ENCODE data around the gene PHF20. TPM values are rescaled to one million over a fixed set of nuclear protein-coding genes. Genes with fewer than 3 reads are reported as not detected.
"Not testable (repeated sequence)": the region's sequence is repeated elsewhere in the genome, so short reads cannot be mapped to it uniquely, and the experiment has no call there.

The PHF20 gene
- polyA plus RNA-seq, 3 donors: 30.3 to 44.4 (median 38.5) TPM

DNA sequence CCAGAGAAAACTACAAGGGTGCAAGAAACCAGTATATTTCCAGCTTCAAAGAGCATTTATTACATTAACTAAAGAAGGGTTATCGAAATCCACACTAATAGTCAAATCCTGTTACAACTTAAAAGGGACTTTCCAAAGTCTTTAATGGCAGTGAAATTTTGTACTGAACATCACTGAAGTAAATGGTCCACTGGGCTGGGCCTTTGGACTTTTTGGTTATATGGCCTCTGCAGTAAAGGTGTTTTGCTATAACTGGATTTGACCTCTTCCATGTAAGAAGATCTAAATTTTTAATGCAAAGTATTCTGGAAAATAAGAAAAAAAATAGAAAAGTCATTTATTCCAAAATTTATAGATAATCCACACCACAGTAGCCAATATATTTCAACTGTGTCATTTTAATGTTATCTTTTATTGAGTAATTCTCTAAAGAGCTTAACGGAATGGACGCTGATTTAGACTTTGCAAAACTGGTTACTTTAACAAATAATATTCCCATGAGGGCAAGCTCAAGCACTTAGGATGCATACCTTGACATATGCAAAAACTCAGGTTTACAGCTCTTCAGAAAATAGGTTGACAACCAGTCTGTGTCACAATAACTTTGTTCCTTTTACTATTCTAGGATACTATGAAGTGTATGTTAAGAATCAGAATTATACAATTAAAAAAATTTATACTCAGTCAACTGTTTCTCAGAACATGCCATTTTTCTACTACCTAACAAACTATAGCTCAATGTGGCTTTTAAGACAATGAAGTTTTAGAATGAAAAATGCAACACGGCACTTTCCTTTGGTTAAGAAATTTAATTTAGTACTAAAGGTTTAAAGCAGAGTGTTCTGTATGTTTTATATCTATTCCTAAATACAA is 36.8 kb upstream of the PHF20 start:
- DNase-seq (ENCODE audit: extremely low read depth in 1 of 11, low read depth in 9 of 11, low spot score in 4 of 11): no peak

DNA sequence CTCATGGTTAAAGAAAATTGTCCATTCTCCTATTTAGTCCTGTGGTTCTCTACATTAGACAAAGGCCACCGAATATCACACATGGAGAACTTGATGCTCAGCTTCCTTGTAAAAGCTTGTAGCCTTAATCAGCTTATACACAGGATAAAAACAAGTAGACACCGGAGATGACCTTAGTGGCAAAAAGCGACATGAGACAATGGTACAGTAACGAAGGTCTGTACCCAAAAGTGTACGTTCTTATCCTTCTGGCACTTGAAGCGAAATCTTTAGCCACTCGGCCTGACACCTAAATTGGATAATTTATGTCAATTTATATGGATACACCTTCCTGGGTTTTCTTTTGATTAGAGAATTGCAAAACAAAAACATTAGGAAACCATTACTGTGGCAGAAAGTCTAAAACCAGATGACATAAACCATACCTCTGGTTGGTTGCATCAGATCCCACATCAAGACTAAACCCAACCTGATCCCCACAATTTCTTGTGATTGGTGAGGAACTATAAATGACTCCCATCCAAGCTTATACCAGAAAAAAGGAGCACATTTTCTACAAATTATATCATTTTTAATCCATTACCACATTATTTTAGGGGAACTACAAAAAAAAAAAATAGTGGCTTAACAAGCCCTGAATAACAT is 35.9 kb upstream of the PHF20 start:
- DNase-seq (ENCODE audit: extremely low read depth in 1 of 11, low read depth in 9 of 11, low spot score in 4 of 11): no peak

DNA sequence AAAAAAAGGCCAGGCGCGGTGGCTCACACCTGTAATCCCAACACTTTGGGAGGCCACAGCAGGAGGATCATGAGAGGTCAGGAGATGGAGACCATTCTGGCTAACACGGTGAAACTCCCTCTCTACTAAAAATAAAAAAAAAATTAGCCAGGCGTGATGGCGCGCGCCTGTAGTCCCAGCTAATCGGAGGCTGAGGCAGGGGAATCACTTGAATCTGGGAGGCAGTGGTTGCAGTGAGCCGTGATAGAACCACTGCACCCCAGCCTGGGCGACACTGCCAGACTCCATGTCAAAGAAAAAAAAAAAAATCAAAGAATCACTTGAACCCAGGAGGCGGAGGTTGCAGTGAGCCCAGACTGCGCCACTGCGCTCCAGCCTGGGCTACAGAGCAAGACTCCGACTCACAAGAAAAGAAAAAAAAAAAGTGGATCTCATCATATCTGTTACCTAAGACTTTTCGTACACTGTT is 33.9 kb upstream of the PHF20 start:
- DNase-seq (ENCODE audit: extremely low read depth in 1 of 11, low read depth in 9 of 11, low spot score in 4 of 11): no peak

DNA sequence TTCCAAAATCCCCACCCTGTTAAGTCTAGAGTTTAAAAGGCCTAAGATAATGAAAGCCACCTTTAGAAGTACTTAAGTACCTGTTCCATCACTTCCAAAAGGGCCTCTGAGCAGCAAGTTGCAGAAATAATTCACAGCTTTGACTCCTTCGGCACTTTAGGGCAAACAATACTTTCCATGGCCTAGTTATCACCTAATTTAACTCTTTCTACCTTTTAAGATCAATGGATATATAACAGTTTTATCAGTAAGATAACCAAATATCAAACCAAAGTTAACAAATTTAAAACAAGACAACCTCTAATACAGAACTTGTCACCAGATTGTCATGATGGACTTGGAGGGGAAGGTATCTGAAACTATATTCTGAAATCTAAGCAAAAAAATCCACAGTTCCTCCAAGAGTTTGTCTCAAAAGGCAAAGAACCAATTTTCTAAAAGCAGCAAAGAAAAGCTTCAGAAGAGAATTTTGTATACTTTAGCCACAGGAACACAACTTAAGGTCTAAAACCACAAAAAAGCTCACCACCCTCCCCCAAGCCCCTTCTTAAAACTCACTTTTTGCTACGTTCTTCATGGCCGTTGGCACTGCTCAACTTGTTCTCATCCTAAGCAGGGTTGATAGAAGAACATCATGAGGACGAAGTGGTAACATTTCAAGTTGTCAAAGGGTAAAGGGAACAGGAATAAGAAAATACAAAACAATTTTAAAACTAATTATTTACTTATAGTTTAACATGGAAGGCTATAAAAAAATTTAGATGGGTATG is 33.2 kb upstream of the PHF20 start:
- DNase-seq (ENCODE audit: extremely low read depth in 1 of 11, low read depth in 9 of 11, low spot score in 4 of 11): no peak

DNA sequence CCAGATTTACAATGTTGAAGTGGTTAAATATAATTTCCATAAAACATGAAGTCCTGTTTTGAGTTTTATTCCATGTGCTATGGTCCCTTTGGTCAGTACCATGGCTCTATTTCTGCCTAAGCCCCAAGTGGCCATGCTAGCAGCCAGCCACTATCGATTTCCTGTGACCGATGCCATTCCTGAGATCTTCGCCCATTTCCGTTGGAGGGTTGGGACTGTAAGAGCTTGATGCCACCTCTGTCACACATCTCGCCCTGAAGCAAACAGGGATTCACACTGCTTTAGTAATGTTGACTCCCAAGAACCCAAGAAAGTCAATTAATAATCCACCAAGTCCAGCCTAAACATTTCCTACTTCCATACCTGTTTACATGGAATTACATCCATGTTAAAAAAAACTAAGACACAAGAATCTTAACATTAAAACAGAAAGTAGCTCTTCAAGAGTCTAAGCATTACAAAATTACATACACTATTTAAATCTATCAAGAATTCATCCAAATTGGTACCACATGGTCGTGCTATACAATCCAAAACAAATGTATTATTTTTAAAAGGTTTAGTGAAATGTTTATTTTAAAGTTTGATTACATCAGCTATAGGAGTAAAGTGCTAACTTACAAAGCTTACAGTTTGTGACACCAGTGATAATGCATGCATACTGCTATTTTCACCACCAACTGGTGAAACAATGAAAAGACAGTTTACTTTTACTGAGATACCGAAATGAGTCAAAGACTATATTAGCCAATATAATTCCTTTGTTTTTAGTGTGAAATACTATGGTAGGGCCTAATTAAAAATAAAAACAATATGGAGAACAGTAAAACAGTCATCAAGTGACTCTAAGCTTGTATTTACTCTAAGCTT is 32.3 kb upstream of the PHF20 start:
- peak in 1 of 11 donors; percentile 9 for DNase-seq (ENCODE audit: extremely low read depth in 1 of 11, low read depth in 9 of 11, low spot score in 4 of 11)

GRCh38 chr20:35741892-35742740 is 29.7 kb upstream of the PHF20 start, which contains the start of gene RBM39:
Gene RBM39, minus strand, starts transcription at chr20:35742260. Its CDS starts 1,386 bp downstream, at chr20:35740874.
- peak; percentile 100 for DNase-seq (ENCODE audit: extremely low read depth in 1 of 11, low read depth in 9 of 11, low spot score in 4 of 11)

DNA sequence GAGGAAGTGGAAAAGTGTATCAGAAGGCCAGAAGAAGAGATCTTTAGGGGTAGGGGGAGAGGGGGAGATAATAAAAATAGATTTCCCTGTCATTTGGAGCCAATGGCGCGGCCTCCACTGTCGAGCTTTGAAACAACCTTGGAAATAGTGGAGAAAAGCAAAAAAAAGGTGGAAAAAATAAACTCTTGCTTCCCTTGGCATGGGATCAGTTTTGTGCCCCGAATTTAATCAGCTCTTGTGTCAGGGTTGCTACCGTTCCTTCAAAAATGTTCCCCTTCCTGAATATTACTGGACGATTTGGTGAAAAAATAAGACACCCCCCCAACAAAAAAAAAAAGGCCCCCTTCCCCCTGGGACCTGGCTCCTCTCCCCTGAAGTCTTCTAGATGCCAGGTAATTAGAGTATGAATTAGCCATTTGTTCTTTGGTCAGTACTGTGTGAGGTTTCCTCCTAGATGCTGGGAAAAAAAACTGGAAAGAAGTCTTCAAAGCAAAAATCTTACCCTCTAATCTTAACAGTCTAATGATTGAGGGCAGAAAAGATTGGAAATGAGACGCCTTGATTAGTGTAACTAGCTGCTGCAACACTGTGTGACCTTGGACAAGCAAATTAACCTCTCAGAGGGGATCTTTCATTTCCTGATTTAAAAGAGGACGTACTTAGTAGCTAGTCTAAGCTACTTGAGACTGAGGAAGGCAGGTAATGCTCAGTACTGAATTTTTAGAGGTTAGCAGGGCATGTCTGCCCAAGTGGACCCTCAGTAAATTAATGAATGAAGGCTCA is 28.9 kb upstream of the PHF20 start:
- peak in 5 of 11 donors; percentile 15 to 25 (median 19) for DNase-seq (ENCODE audit: extremely low read depth in 1 of 11, low read depth in 9 of 11, low spot score in 4 of 11)

DNA sequence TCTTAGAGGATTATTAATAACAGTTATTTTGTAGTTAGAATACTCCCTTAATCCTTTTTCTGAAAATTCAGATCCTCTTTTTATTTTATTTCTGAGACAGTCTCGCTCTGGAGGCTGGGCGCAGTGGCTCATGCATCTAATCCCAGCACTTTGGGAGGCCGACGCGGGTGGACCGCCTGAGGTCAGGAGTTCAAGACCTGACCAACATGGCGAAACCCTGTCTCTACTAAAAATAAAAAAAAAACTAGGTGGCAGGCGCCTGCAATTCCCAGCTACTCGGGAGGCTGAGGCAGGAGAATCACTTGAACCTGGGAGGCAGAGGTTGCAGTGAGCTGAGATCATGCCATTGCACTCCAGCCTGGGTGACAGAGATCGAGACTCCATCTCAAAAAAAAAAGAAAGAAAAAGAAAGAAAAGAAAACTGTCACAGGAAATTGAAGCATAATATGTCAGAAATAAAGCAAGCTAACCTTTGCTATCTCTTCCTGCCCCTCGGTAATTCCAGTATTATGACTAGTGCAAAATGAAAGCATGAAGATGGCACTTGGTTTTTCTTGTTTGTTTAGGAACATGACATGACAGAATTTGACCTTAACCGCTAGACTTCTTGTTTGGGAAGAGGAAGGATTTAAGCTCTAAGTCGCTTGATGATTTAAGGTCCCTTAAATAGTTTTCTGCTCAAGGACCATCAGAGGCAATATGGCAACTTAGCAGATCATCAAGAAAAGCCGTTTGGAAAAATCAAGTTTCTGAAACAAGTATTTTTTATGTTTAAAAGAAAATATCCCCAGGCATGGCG is 27.9 kb upstream of the PHF20 start:
- DNase-seq (ENCODE audit: extremely low read depth in 1 of 11, low read depth in 9 of 11, low spot score in 4 of 11): peak in 1 of 11 donors; percentile 18

- DNase-seq (ENCODE audit: extremely low read depth in 1 of 11, low read depth in 9 of 11, low spot score in 4 of 11): not testable (repeated sequence)
These were observed 27.3 kb upstream of the PHF20 start for GRCh38 chr20:35744492-35744841.

DNA sequence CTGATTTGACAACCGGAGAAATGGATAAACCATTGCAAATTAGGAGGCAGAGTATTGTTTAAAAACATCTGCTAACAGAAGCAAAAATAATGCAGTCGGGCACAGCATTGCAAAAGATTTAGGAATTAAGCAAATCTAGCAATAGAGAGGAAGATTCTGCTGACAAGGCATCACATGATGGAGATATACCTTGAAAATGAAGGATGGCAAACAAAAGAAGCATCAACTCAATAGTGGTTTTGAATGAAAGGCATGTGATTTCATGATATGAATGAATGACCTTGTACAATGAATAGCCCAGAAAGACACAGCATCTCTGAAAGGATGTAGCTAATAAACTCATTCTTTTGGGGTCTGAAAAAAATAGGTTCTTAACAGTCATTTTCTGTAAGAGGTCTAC is 21.2 kb upstream of the PHF20 start:
- no peak for DNase-seq (ENCODE audit: extremely low read depth in 1 of 11, low read depth in 9 of 11, low spot score in 4 of 11)

- DNase-seq (ENCODE audit: extremely low read depth in 1 of 11, low read depth in 9 of 11, low spot score in 4 of 11): no peak
These were observed 15.4 kb upstream of the PHF20 start for GRCh38 chr20:35756404-35756803.

- no peak for DNase-seq (ENCODE audit: extremely low read depth in 1 of 11, low read depth in 9 of 11, low spot score in 4 of 11)
These were observed 14.6 kb upstream of the PHF20 start for GRCh38 chr20:35757098-35757705.

- not testable (repeated sequence) for DNase-seq (ENCODE audit: extremely low read depth in 1 of 11, low read depth in 9 of 11, low spot score in 4 of 11)
These were observed 10.3 kb upstream of the PHF20 start for GRCh38 chr20:35761548-35761947.

- DNase-seq (ENCODE audit: extremely low read depth in 1 of 11, low read depth in 9 of 11, low spot score in 4 of 11): no peak
These were observed 9.4 kb upstream of the PHF20 start for GRCh38 chr20:35762461-35762860.

DNA sequence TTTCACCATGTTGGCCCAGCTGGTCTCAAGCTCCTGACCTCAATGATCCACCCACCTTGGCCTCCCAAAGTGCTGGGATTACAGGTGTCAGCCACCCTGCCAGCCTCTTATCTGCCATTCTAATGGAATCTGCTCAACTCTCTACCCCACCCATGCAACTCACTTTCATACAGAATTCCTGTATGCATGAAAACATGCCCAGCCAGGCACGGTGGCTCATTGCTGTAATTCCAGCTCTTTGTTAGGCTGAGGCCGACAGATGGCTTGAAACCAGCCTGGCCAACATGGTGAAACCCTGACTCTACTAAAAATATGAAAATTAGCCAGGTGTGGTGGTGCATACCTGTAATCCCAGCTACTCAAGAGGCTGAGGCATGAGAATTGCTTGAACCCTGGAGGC is 6.9 kb upstream of the PHF20 start:
- not testable (repeated sequence) for DNase-seq (ENCODE audit: extremely low read depth in 1 of 11, low read depth in 9 of 11, low spot score in 4 of 11)

DNA sequence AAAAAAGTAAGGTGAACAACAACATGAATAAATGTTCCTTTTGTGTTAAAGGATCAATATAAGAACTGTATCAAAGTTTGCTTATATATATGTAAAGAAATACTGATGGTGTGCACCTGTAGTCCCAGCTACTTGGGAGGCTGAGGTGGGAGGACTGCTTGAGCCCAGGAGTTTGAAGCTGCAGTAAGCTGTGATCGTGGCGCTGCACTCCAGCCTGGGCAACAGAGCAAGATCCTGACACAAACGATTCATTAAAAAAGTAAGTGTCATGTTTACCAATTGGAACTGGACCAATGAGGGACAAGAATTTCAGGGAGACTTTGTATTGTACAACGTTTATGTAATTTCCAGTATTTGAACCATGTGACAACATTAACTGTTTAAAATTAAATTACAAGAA is 5.0 kb upstream of the PHF20 start:
- DNase-seq (ENCODE audit: extremely low read depth in 1 of 11, low read depth in 9 of 11, low spot score in 4 of 11): no peak

Measured in renal cortex interstitium (tissue), 11 donors.